Measurements from ENCODE around the gene FGR. TPM values are rescaled to one million over a fixed set of nuclear protein-coding genes. Genes with fewer than 3 reads are reported as not detected.
A peak's percentile ranks its signal among the peaks of the same experiment; 100 is the strongest.
"Not testable (repeated sequence)": the region's sequence is repeated elsewhere in the genome, so short reads cannot be mapped to it uniquely, and the experiment has no call there.

Gene FGR
- 0.13 and 0.25 TPM in 2 replicates for total RNA-seq

GRCh38 chr1:27634985-27635367, at the start of gene FGR:
FGR (minus strand) TSS chr1:27635185; CDS start chr1:27623916, 11,269 bp downstream.
- DNase-seq (ENCODE audit: low read depth in 2 of 2), result no peak

- DNase-seq (ENCODE audit: low read depth in 2 of 2), result no peak
These were observed 49.2 kb upstream of the FGR start for GRCh38 chr1:27684176-27684575.

- no peak for DNase-seq (ENCODE audit: low read depth in 2 of 2)
These were observed 47.5 kb upstream of the FGR start for GRCh38 chr1:27682351-27682944.

- DNase-seq (ENCODE audit: low read depth in 2 of 2), result not testable (repeated sequence)
These were observed 46.6 kb upstream of the FGR start for GRCh38 chr1:27681580-27681979.

GRCh38 chr1:27680225-27680791, 45.3 kb upstream of the FGR start:
- DNase-seq (ENCODE audit: low read depth in 2 of 2), result not testable (repeated sequence)

GRCh38 chr1:27678747-27679146, 43.8 kb upstream of the FGR start:
- no peak for DNase-seq (ENCODE audit: low read depth in 2 of 2)

GRCh38 chr1:27676410-27676809, 41.4 kb upstream of the FGR start:
- DNase-seq (ENCODE audit: low read depth in 2 of 2), result no peak

GRCh38 chr1:27672750-27673112, 37.7 kb upstream of the FGR start:
- DNase-seq (ENCODE audit: low read depth in 2 of 2), result no peak

GRCh38 chr1:27671964-27672749, 37.2 kb upstream of the FGR start, which contains the start of gene IFI6:
IFI6 (minus strand) TSS chr1:27672192; CDS start chr1:27669314, 2,878 bp downstream.
- peak; percentile 94 to 97 for DNase-seq (ENCODE audit: low read depth in 2 of 2)

- DNase-seq (ENCODE audit: low read depth in 2 of 2), result no peak
These were observed 34.9 kb upstream of the FGR start for GRCh38 chr1:27669876-27670275.

GRCh38 chr1:27668808-27669723, 34.1 kb upstream of the FGR start:
- DNase-seq (ENCODE audit: low read depth in 2 of 2), result peak in 1 of 2 donors; percentile 54

- DNase-seq (ENCODE audit: low read depth in 2 of 2), result no peak
These were observed 33.3 kb upstream of the FGR start for GRCh38 chr1:27668121-27668807.

GRCh38 chr1:27666791-27667254, 31.8 kb upstream of the FGR start:
- DNase-seq (ENCODE audit: low read depth in 2 of 2), result no peak

GRCh38 chr1:27666294-27666693, 31.3 kb upstream of the FGR start:
- no peak for DNase-seq (ENCODE audit: low read depth in 2 of 2)

- no peak for DNase-seq (ENCODE audit: low read depth in 2 of 2)
These were observed 30.1 kb upstream of the FGR start for GRCh38 chr1:27665016-27665651.

- no peak for DNase-seq (ENCODE audit: low read depth in 2 of 2)
These were observed 29.3 kb upstream of the FGR start for GRCh38 chr1:27664291-27664690.

GRCh38 chr1:27662707-27663393, 27.9 kb upstream of the FGR start:
- DNase-seq (ENCODE audit: low read depth in 2 of 2), result peak; percentile 60 to 73

- no peak for DNase-seq (ENCODE audit: low read depth in 2 of 2)
These were observed 27.3 kb upstream of the FGR start for GRCh38 chr1:27662261-27662660.

- DNase-seq (ENCODE audit: low read depth in 2 of 2), result no peak
These were observed 26.6 kb upstream of the FGR start for GRCh38 chr1:27661412-27662075.

Measured in dermis microvascular lymphatic vessel endothelial cell (primary cell).